GM12878 (cell line): ENCODE measurements around the gene AMT. TPM values are rescaled to one million over a fixed set of nuclear protein-coding genes. Genes with fewer than 3 reads are reported as not detected.

Experiments
- ATAC-seq: fragments of 200-7000 bp; cut with Tn5 transposase; 3 replicates; pipeline ENCODE4 v1.9.1; 2020; ENCODE audit warnings: mild to moderate bottlenecking, moderate library complexity
- BruUV-seq: library from RNA; stranded (reverse); fragments of 400-500 nt; replicated peaks from 2 replicates; lab custom pipeline; 2021; lab: Mats Ljungman, UMichigan
- CTCF ChIA-PET: fragments of 300-600 bp; sonication (Branson Sonifier 250); formaldehyde crosslinking; extraction: SDS; loops from one replicate; lab custom pipeline; 2021; ENCODE audit warnings: inconsistent platforms; lab: Yijun Ruan, JAX
- POLR2A ChIA-PET: fragments of 350-600 bp; formaldehyde crosslinking; extraction: SDS; loops from one replicate; lab custom pipeline; 2021; ENCODE audit warnings: inconsistent platforms; lab: Charles Lee
- RAD21 ChIA-PET: fragments of 300-600 bp; sonication (Branson Sonifier 250); formaldehyde crosslinking; loops from one replicate; lab custom pipeline; 2023; ENCODE audit warnings: antibody characterized with exemption; ENCODE audit not compliant: unreplicated experiment; lab: Charles Lee
- SMC1A ChIA-PET: fragments of 300-600 bp; sonication (Branson Sonifier 250); formaldehyde crosslinking; loops from one replicate; lab custom pipeline; 2023; ENCODE audit not compliant: unreplicated experiment, uncharacterized antibody; lab: Charles Lee
- DNase-seq: peaks from one replicate; pipeline ENCODE4 v3.0.0-alpha.2; 2011; ENCODE audit warnings: low read depth, low spot score
- FAIRE-seq: peaks from 3 replicates; lab custom pipeline; 2011; peaks lifted over from hg19 to GRCh38; lab: Jason Lieb, UNC
- H2AFZ ChIP-seq: 2 replicates; pipeline ENCODE4 v1.6.0; 2011; ENCODE audit warnings: low read depth, low read length, control low read depth; ENCODE audit not compliant: control insufficient read depth
- H3K27ac ChIP-seq: 2 replicates; pipeline ENCODE4 v1.5.1; 2011; ENCODE audit warnings: control low read depth; ENCODE audit not compliant: control insufficient read depth, insufficient read depth
- H3K27me3 ChIP-seq, 2 experiments: replicated peaks in 1 of 2; 2 replicates each; pipeline versions ENCODE4 v1.6.0 to v1.6.1; 2011; ENCODE audit warnings: low read length in 1 of 2; ENCODE audit not compliant: control insufficient read depth in 2 of 2, insufficient read depth in 2 of 2
- H3K36me3 ChIP-seq, 2 experiments: 2 replicates each; pipeline ENCODE4 v1.5.1; 2011; ENCODE audit warnings: low read length in 1 of 2; ENCODE audit not compliant: control insufficient read depth in 2 of 2, insufficient read depth in 2 of 2
- H3K4me1 ChIP-seq: 2 replicates; pipeline ENCODE4 v1.6.1; 2011; ENCODE audit warnings: mild to moderate bottlenecking, low read length, moderate library complexity, mixed read lengths; ENCODE audit not compliant: control insufficient read depth, insufficient read depth
- H3K4me2 ChIP-seq: 2 replicates; pipeline ENCODE4 v1.6.0; 2011; ENCODE audit warnings: control low read depth; ENCODE audit not compliant: control insufficient read depth, insufficient read depth
- H3K4me3 ChIP-seq: fragments of 200-600 bp; sonication (generic); 2 replicates; pipeline ENCODE4 v1.5.1; 2016
- H3K79me2 ChIP-seq: 2 replicates; pipeline ENCODE4 v1.6.0; 2011; ENCODE audit warnings: low read length; ENCODE audit not compliant: control insufficient read depth, insufficient read depth
- H3K9ac ChIP-seq: 2 replicates; pipeline ENCODE4 v1.8.0; 2011; ENCODE audit warnings: low read length, control low read depth, mixed read lengths; ENCODE audit not compliant: control insufficient read depth, insufficient read depth
- H3K9me3 ChIP-seq: replicated peaks from 3 replicates; pipeline ENCODE4 v1.5.1; 2011; ENCODE audit warnings: mild to moderate bottlenecking, low read length; ENCODE audit not compliant: control insufficient read depth, insufficient read depth
- H4K20me1 ChIP-seq: 2 replicates; pipeline ENCODE4 v1.6.0; 2011; ENCODE audit not compliant: control insufficient read depth, insufficient read depth
- NR2C1 ChIP-seq: fragments of 450-650 bp; IDR thresholded peaks from 2 replicates; pipeline ENCODE4 v1.6.1; 2017; ENCODE audit warnings: antibody characterized with exemption, mild to moderate bottlenecking, moderate library complexity
- ZBTB40 ChIP-seq: fragments of 450-650 bp; IDR thresholded peaks from 2 replicates; pipeline ENCODE4 v1.6.1; 2016; ENCODE audit warnings: mild to moderate bottlenecking, moderate library complexity, borderline replicate concordance
- WGBS: methylation state at CpG from one replicate; pipeline ENCODE4 v1.1.6; 2016; ENCODE audit warnings: low lambda C conversion rate; ENCODE audit not compliant: insufficient replicate concordance, insufficient coverage; ENCODE audit errors: missing lambda C conversion rate; 5-methylcytosine and 5-hydroxymethylcytosine counted together
- in situ Hi-C: fragments of 300-500 bp; cut with MboI; formaldehyde crosslinking; loops from 9 replicates; pipeline ENCODE4 v1.14.3; 2018; ENCODE audit warnings: mixed read lengths
- intact Hi-C: fragments of 100-400 bp; cut with micrococcal nuclease; formaldehyde crosslinking; loops from one replicate; pipeline ENCODE4 v1.14.2; 2022; ENCODE audit not compliant: unreplicated experiment
- polyA plus RNA-seq, 11 experiments: library from polyadenylated mRNA; depleted of rRNA in 4 of 11; unstranded in 6 of 11; stranded (reverse) in 5 of 11; fragments of >200 nt; fragmentation: Nextera tagmentation in 4 of 11; fragmentation: Illumina TruSeq in 1 of 11; extraction: Ambion mirVana in 4 of 11; extraction: Trizol in 1 of 11; gene quantifications; 1 replicate in 1 of 11; 2 replicates in 10 of 11; pipeline versions ENCODE4 v1.2.1 to v1.2.3, GENCODE V29; 2011 to 2016; ENCODE audit warnings: inconsistent platforms in 2 of 11, missing spikeins in 2 of 11, low read depth in 1 of 11
- total RNA-seq, 4 experiments: library from RNA; depleted of rRNA in 3 of 4; stranded (reverse); fragments of >200 nt in 3 of 4; fragmentation: Illumina TruSeq in 1 of 4; extraction: Trizol in 1 of 4; gene quantifications; 2 replicates each; pipeline versions ENCODE4 v1.2.1 to v1.2.3, GENCODE V29; 2013 to 2021

AMT gene
- total and polyA plus RNA-seq, 10 of the 15 experiments (the other 5 are each of a cell fraction or from before 2014, with no cell fraction given): 0.45 to 7.2 (median 2.6) TPM

- no peak for TF ChIP-seq NR2C1
- no peak overlapping the region for H3K27ac ChIP-seq
- in situ Hi-C loops: no loop called here
- WGBS: 69% methylated on average over 4 of the region's 4 CpGs
- H2AFZ ChIP-seq: no peak overlapping the region
- no peaks in the 10 kb centered on the region for H3K27me3 ChIP-seq
- H3K9me3 ChIP-seq: no peaks in the 10 kb centered on the region
- ATAC-seq (no peak), FAIRE-seq (no peak), DNase-seq (no peak)
- H3K9ac ChIP-seq: no peak overlapping the region
- no peak overlapping the region for H3K4me2 ChIP-seq
- H4K20me1 ChIP-seq: no peaks in the 10 kb centered on the region
- H3K36me3 ChIP-seq: no peaks in the 10 kb centered on the region
- ChIA-PET CTCF (interaction anchor here (0.7 to 3.0 kb wide), 4 partner anchors 41 to 218 kb away, joined by 3 to 11 read pairs (median 4); no protein-coding TSS in a partner anchor), SMC1A (interaction anchor here (0.6 to 1.7 kb wide), 3 partner anchors 39 to 1370 kb away, joined by 3 to 4 read pairs (median 4); partner anchors contain the start of gene KLHDC8B), POLR2A (interaction anchor here (1.7 kb wide), 1 partner anchor 219 kb away, joined by 4 read pairs; no protein-coding TSS in a partner anchor), RAD21 (interaction anchor here (0.9 to 1.5 kb wide), 4 partner anchors 38 to 282 kb away, joined by 3 to 8 read pairs (median 4); partner anchors contain the start of gene KLHDC8B)
- BruUV-seq: no TSS peak
- H3K4me3 ChIP-seq: no peak overlapping the region
- H3K4me1 ChIP-seq: no peaks in the 10 kb centered on the region
- intact Hi-C loops: loop anchor here (5.0 kb wide), 1 partner anchor 219 kb away; the partner anchor contains the start of gene APEH
- no peaks in the 10 kb centered on the region for H3K79me2 ChIP-seq
These were observed 31.3 kb upstream of the AMT start for GRCh38 chr3:49453621-49454020.

GRCh38 chr3:49445391-49445790, 23.1 kb upstream of the AMT start:
- H3K4me3 ChIP-seq: no peak overlapping the region
- H3K36me3 ChIP-seq: no peaks in the 10 kb centered on the region
- no peak for DNase-seq
- FAIRE-seq: no peak
- intact Hi-C loops: no loop called here
- no peak for TF ChIP-seq ZBTB40
- H3K9me3 ChIP-seq: no peaks in the 10 kb centered on the region
- CTCF ChIA-PET: interaction anchor here (0.6 to 4.1 kb wide), 12 partner anchors 16 to 458 kb away, joined by 3 to 48 read pairs (median 8); partner anchors contain the start of genes KLHDC8B, NICN1, TCTA and USP4
- H3K4me1 ChIP-seq: peaks cover 17% of the 10 kb centered on the region
- H3K79me2 ChIP-seq: no peaks in the 10 kb centered on the region
- no peaks in the 10 kb centered on the region for H3K27me3 ChIP-seq
- H2AFZ ChIP-seq: no peak overlapping the region
- no TSS peak for BruUV-seq
- no peaks in the 10 kb centered on the region for H4K20me1 ChIP-seq
- WGBS: 98% methylated on average over 5 of the region's 5 CpGs
- POLR2A ChIA-PET: interaction anchor here (0.5 to 3.7 kb wide), 7 partner anchors 16 to 624 kb away, joined by 3 to 28 read pairs (median 14); partner anchors contain the start of genes NICN1 and USP4
- RAD21 ChIA-PET: interaction anchor here (0.8 to 3.4 kb wide), 7 partner anchors 24 to 351 kb away, joined by 3 to 52 read pairs (median 8); partner anchors contain the start of genes DAG1, QRICH1, RHOA and TCTA
- ATAC-seq: no peak
- SMC1A ChIA-PET: interaction anchor here (1.1 to 5.2 kb wide), 5 partner anchors 16 to 106 kb away, joined by 3 to 37 read pairs (median 11); partner anchors contain the start of genes NICN1 and USP4
- H3K4me2 ChIP-seq: no peak overlapping the region
- H3K27ac ChIP-seq: no peak overlapping the region
- in situ Hi-C loops: loop anchor here (5.0 kb wide), 2 partner anchors 98 to 278 kb away; partner anchors contain the start of gene CCDC71
- H3K9ac ChIP-seq: no peak overlapping the region
